Activated CD4-positive, alpha-beta T cell treated with anti-CD3 and anti-CD28 coated beads, Interleukin-2, amount 10 ng/mL, durations not matched to agents 24 days and 14 days (primary cell): ENCODE measurements around the gene DNTT. TPM values are rescaled to one million over a fixed set of nuclear protein-coding genes. Genes with fewer than 3 reads are reported as not detected.

ENCODE experiments used
- DNase-seq: peaks from one replicate; pipeline ENCODE4 v3.0.0; 2022
- H3K27ac Mint-ChIP-seq: one replicate; pipeline ENCODE4 v1.8.0; 2022; ENCODE audit warnings: mild to moderate bottlenecking, mixed read lengths
- H3K27me3 Mint-ChIP-seq: one replicate; pipeline ENCODE4 v1.8.0; 2022; ENCODE audit warnings: mixed read lengths
- H3K36me3 Mint-ChIP-seq: one replicate; pipeline ENCODE4 v1.8.0; 2022; ENCODE audit warnings: low read depth, mild to moderate bottlenecking, mixed read lengths
- H3K4me1 Mint-ChIP-seq: one replicate; pipeline ENCODE4 v1.8.0; 2021; ENCODE audit warnings: mixed read lengths
- H3K4me3 Mint-ChIP-seq: one replicate; pipeline ENCODE4 v1.8.0; 2022; ENCODE audit warnings: mild to moderate bottlenecking, moderate library complexity, mixed read lengths
- H3K9me3 Mint-ChIP-seq: one replicate; pipeline ENCODE4 v1.8.0; 2021; ENCODE audit warnings: mixed read lengths
- intact Hi-C: fragments of 100-400 bp; cut with micrococcal nuclease; formaldehyde crosslinking; loops from one replicate; pipeline ENCODE4 v1.15.1; 2023
- total RNA-seq: library from RNA; stranded (reverse); gene quantifications from 2 replicates; pipeline ENCODE4 v1.2.3, GENCODE V29; 2022

DNTT gene
- total RNA-seq, 1 donor from 2014 or later, result not detected

GRCh38 chr10:96374985-96375830 lies 71.0 kb downstream of the DNTT start:
- H3K4me1 Mint-ChIP-seq, result peaks cover 10% of the 10 kb centered on the region
- H3K27ac Mint-ChIP-seq, result no peak overlapping the region
- H3K36me3 Mint-ChIP-seq, result no peaks in the 10 kb centered on the region
- no peaks in the 10 kb centered on the region for H3K9me3 Mint-ChIP-seq
- peak overlapping the region; percentile 83 for H3K4me3 Mint-ChIP-seq
- H3K27me3 Mint-ChIP-seq, result peaks cover 8% of the 10 kb centered on the region
- intact Hi-C loops, result loop anchor here (1.0 to 10.0 kb wide), 2 partner anchors 136 to 650 kb away; no protein-coding TSS in a partner anchor
- peak; percentile 93 for DNase-seq

- no peak for DNase-seq
- Mint-ChIP-seq H3K36me3 (no peaks in the 10 kb centered on the region), H3K27me3 (peaks cover 8% of the 10 kb centered on the region), H3K4me1 (peaks cover 10% of the 10 kb centered on the region), H3K27ac (no peak overlapping the region), H3K9me3 (no peaks in the 10 kb centered on the region), H3K4me3 (no peak overlapping the region)
- intact Hi-C loops, result loop anchor here (10.0 kb wide), 1 partner anchor 648 kb away; no protein-coding TSS in a partner anchor
Measured at GRCh38 chr10:96376483-96376882, 72.2 kb downstream of the DNTT start.

GRCh38 chr10:96377816-96378294 lies 73.6 kb downstream of the DNTT start:
- Mint-ChIP-seq H3K27ac (no peak overlapping the region), H3K4me3 (no peak overlapping the region), H3K9me3 (no peaks in the 10 kb centered on the region), H3K36me3 (no peaks in the 10 kb centered on the region), H3K4me1 (peaks cover 10% of the 10 kb centered on the region), H3K27me3 (peaks cover 8% of the 10 kb centered on the region)
- intact Hi-C loops, result loop anchor here (10.0 kb wide), 1 partner anchor 647 kb away; no protein-coding TSS in a partner anchor
- no peak for DNase-seq

GRCh38 chr10:96378741-96379140 lies 74.5 kb downstream of the DNTT start:
- no peak overlapping the region for H3K4me3 Mint-ChIP-seq
- no peak for DNase-seq
- H3K9me3 Mint-ChIP-seq, result no peaks in the 10 kb centered on the region
- no peak overlapping the region for H3K27ac Mint-ChIP-seq
- intact Hi-C loops, result loop anchor here (10.0 kb wide), 1 partner anchor 646 kb away; no protein-coding TSS in a partner anchor
- peaks cover 6% of the 10 kb centered on the region for H3K27me3 Mint-ChIP-seq
- H3K4me1 Mint-ChIP-seq, result peaks cover 10% of the 10 kb centered on the region
- H3K36me3 Mint-ChIP-seq, result no peaks in the 10 kb centered on the region

- DNase-seq, result no peak
Measured at GRCh38 chr10:96379758-96380157, 75.5 kb downstream of the DNTT start.

GRCh38 chr10:96380821-96381220 lies 76.6 kb downstream of the DNTT start:
- peaks cover 3% of the 10 kb centered on the region for H3K27me3 Mint-ChIP-seq
- no peaks in the 10 kb centered on the region for H3K9me3 Mint-ChIP-seq
- H3K36me3 Mint-ChIP-seq, result no peaks in the 10 kb centered on the region
- H3K4me1 Mint-ChIP-seq, result no peaks in the 10 kb centered on the region
- DNase-seq, result no peak
- H3K27ac Mint-ChIP-seq, result no peak overlapping the region
- H3K4me3 Mint-ChIP-seq, result no peak overlapping the region
- intact Hi-C loops, result no loop called here

More at GRCh38 chr10:96379758-96380157, 75.5 kb downstream of the DNTT start:
- H3K36me3 Mint-ChIP-seq, result no peaks in the 10 kb centered on the region
- H3K27me3 Mint-ChIP-seq, result peaks cover 3% of the 10 kb centered on the region
- H3K4me3 Mint-ChIP-seq, result no peak overlapping the region
- H3K27ac Mint-ChIP-seq, result no peak overlapping the region
- H3K4me1 Mint-ChIP-seq, result peaks cover 8% of the 10 kb centered on the region
- H3K9me3 Mint-ChIP-seq, result no peaks in the 10 kb centered on the region
- intact Hi-C loops, result loop anchor here (10.0 kb wide), 1 partner anchor 645 kb away; no protein-coding TSS in a partner anchor

- Mint-ChIP-seq H3K4me3 (no peak overlapping the region), H3K27me3 (peaks cover 5% of the 10 kb centered on the region), H3K27ac (no peak overlapping the region), H3K9me3 (no peaks in the 10 kb centered on the region), H3K36me3 (no peaks in the 10 kb centered on the region), H3K4me1 (no peaks in the 10 kb centered on the region)
- no peak for DNase-seq
- intact Hi-C loops, result no loop called here
Measured at GRCh38 chr10:96384506-96384905, 80.3 kb downstream of the DNTT start.

- intact Hi-C loops, result no loop called here
- Mint-ChIP-seq H3K9me3 (no peaks in the 10 kb centered on the region), H3K27ac (no peak overlapping the region), H3K36me3 (no peaks in the 10 kb centered on the region), H3K27me3 (peaks cover 7% of the 10 kb centered on the region), H3K4me3 (no peak overlapping the region), H3K4me1 (no peaks in the 10 kb centered on the region)
- no peak for DNase-seq
Measured at GRCh38 chr10:96387161-96387560, 82.9 kb downstream of the DNTT start.

GRCh38 chr10:96387601-96388000 lies 83.4 kb downstream of the DNTT start:
- Mint-ChIP-seq H3K4me1 (no peaks in the 10 kb centered on the region), H3K9me3 (no peaks in the 10 kb centered on the region), H3K27me3 (peaks cover 7% of the 10 kb centered on the region), H3K36me3 (no peaks in the 10 kb centered on the region), H3K27ac (no peak overlapping the region), H3K4me3 (no peak overlapping the region)
- intact Hi-C loops, result no loop called here
- DNase-seq, result no peak

Other genes with a start within 250 kb of the DNTT start
- 16.9 and 17.2 TPM in 2 replicates for gene ZNF518A, start 174.1 kb upstream of the DNTT start, total RNA-seq
- not detected in 2 replicates for gene BLNK, start 32.9 kb upstream of the DNTT start, total RNA-seq
- not detected in 2 replicates for gene OPALIN, start 54.6 kb downstream of the DNTT start, total RNA-seq
- gene TLL2, start 209.5 kb downstream of the DNTT start, total RNA-seq, result not detected in 2 replicates